SK-N-SH (cell line): ENCODE results near the gene UGT1A3. TPM values are rescaled to one million over a fixed set of nuclear protein-coding genes. Genes with fewer than 3 reads are reported as not detected.

Experiments
- CTCF ChIA-PET: fragments of 300-600, 350-600 bp; formaldehyde crosslinking; extraction: SDS; loops from one replicate; lab custom pipeline; 2021; lab: Yijun Ruan, JAX
- POLR2A ChIA-PET: fragments of 350-600 bp; sonication (Branson Sonifier 250); formaldehyde crosslinking; extraction: SDS; loops from one replicate; lab custom pipeline; 2020; ENCODE audit warnings: antibody characterized with exemption, inconsistent platforms; lab: Yijun Ruan, JAX
- DNase-seq: peaks from one replicate; pipeline ENCODE4 v3.0.0; 2012
- H2AFZ ChIP-seq: fragments of 200-600 bp; sonication (generic); 2 replicates; pipeline ENCODE4 v1.8.1; 2016; ENCODE audit warnings: antibody characterized with exemption, mild to moderate bottlenecking, low read depth
- H3F3A ChIP-seq: fragments of 200-600 bp; sonication (generic); replicated peaks from 2 replicates; pipeline ENCODE3; 2016; ENCODE audit warnings: antibody characterized with exemption, mild to moderate bottlenecking; ENCODE audit not compliant: insufficient read depth
- H3K27ac ChIP-seq, 2 experiments: fragments of 200-500 bp in 1 of 2; fragments of 200-600 bp in 1 of 2; sonication (Bioruptor generic) in 1 of 2; sonication (generic), shearing (Covaris generic) in 1 of 2; 2 replicates each; pipeline versions ENCODE4 v1.5.1 to v1.6.1; 2014 to 2016; ENCODE audit warnings: low read depth in 2 of 2, inconsistent platforms in 1 of 2, low read length in 1 of 2, mild to moderate bottlenecking in 1 of 2, mixed read lengths in 1 of 2
- H3K27me3 ChIP-seq: fragments of 200-600 bp; sonication (generic), shearing (Covaris generic); 2 replicates; pipeline ENCODE4 v1.6.1; 2016; ENCODE audit warnings: mixed run types; ENCODE audit not compliant: insufficient read depth
- H3K36me3 ChIP-seq, 2 experiments: fragments of 200-500 bp in 1 of 2; fragments of 200-600 bp in 1 of 2; sonication (Bioruptor generic) in 1 of 2; sonication (generic) in 1 of 2; replicated peaks in 1 of 2; 2 replicates each; pipeline versions ENCODE3 to v1.5.1; 2014 to 2016; ENCODE audit warnings: low read length in 1 of 2, mild to moderate bottlenecking in 1 of 2; ENCODE audit not compliant: insufficient read depth in 2 of 2, control insufficient read depth in 1 of 2
- H3K4me1 ChIP-seq, 2 experiments: fragments of 200-500 bp in 1 of 2; fragments of 200-600 bp in 1 of 2; sonication (Bioruptor generic) in 1 of 2; sonication (generic), shearing (Covaris generic) in 1 of 2; 2 replicates each; pipeline versions ENCODE4 v1.5.1 to v1.6.1; 2014 to 2016; ENCODE audit warnings: low read depth in 1 of 2, low read length in 1 of 2, mixed run types in 1 of 2; ENCODE audit not compliant: insufficient read depth in 2 of 2, control insufficient read depth in 1 of 2
- H3K4me2 ChIP-seq: fragments of 200-600 bp; sonication (generic), shearing (Covaris generic); 2 replicates; pipeline ENCODE4 v1.6.1; 2017; ENCODE audit warnings: mixed run types
- H3K4me3 ChIP-seq, 2 experiments: fragments of 200-500 bp in 1 of 2; fragments of 200-600 bp in 1 of 2; sonication (Bioruptor generic) in 1 of 2; sonication (generic), shearing (Covaris generic) in 1 of 2; 2 replicates each; pipeline versions ENCODE4 v1.5.1 to v1.8.1; 2014 to 2016; ENCODE audit warnings: low read depth in 2 of 2, inconsistent platforms in 1 of 2, low read length in 1 of 2, mild to moderate bottlenecking in 1 of 2, mixed read lengths in 1 of 2, moderate library complexity in 1 of 2
- H3K79me2 ChIP-seq: fragments of 200-600 bp; sonication (generic); 2 replicates; pipeline ENCODE4 v1.8.1; 2017; ENCODE audit warnings: mild to moderate bottlenecking; ENCODE audit not compliant: insufficient read depth
- H3K9ac ChIP-seq: fragments of 200-600 bp; sonication (generic); 2 replicates; pipeline ENCODE4 v1.6.1; 2017; ENCODE audit warnings: mixed run types
- H3K9me2 ChIP-seq: fragments of 200-600 bp; sonication (generic); 2 replicates; pipeline ENCODE4 v1.6.1; 2017; ENCODE audit warnings: mixed run types
- H3K9me3 ChIP-seq: fragments of 200-600 bp; sonication (generic); 2 replicates; pipeline ENCODE4 v1.6.1; 2017; ENCODE audit warnings: mixed run types, mild to moderate bottlenecking, moderate library complexity
- H4K20me1 ChIP-seq: fragments of 200-600 bp; sonication (generic); 2 replicates; pipeline ENCODE4 v1.6.1; 2017; ENCODE audit warnings: mild to moderate bottlenecking, mixed run types; ENCODE audit not compliant: insufficient read depth
- ELF1 ChIP-seq: IDR thresholded peaks from 2 replicates; pipeline ENCODE4 v1.4.0; 2012
- EP300 ChIP-seq, 2 experiments: IDR thresholded peaks; 2 replicates each; pipeline versions ENCODE4 v1.4.0 to v1.6.1; 2012; ENCODE audit warnings: borderline replicate concordance in 1 of 2, low read depth in 1 of 2, low read length in 1 of 2
- EZH2phosphoT487 ChIP-seq: fragments of 200-600 bp; sonication (generic); IDR thresholded peaks from 2 replicates; pipeline ENCODE4 v1.6.1; 2017; ENCODE audit warnings: low read depth, mixed run types, mild to moderate bottlenecking, antibody characterized with exemption, moderate library complexity, borderline replicate concordance
- FOSL2 ChIP-seq: IDR thresholded peaks from 2 replicates; pipeline ENCODE4 v1.4.0; 2012; ENCODE audit warnings: low read depth, mild to moderate bottlenecking, moderate library complexity, borderline replicate concordance
- FOXJ3 ChIP-seq: sonication (generic); formaldehyde crosslinking; IDR thresholded peaks from 2 replicates; pipeline ENCODE4 v1.5.1; 2020; ENCODE audit warnings: mild to moderate bottlenecking, missing genetic modification reagents
- FOXM1 ChIP-seq: IDR thresholded peaks from 2 replicates; pipeline ENCODE4 v1.4.0; 2012; ENCODE audit warnings: low read depth, mild to moderate bottlenecking
- POLR2AphosphoS5 ChIP-seq: IDR thresholded peaks from 2 replicates; pipeline ENCODE4 v1.6.1; 2012; ENCODE audit warnings: low read depth, low read length
- RFX5 ChIP-seq: IDR thresholded peaks from 2 replicates; pipeline ENCODE4 v1.6.1; 2012; ENCODE audit warnings: mild to moderate bottlenecking, improper control_type of control experiment, low read length
- TEAD4 ChIP-seq: IDR thresholded peaks from 2 replicates; pipeline ENCODE4 v1.4.0; 2012; ENCODE audit warnings: mild to moderate bottlenecking, borderline replicate concordance; ENCODE audit not compliant: insufficient read depth
- WGBS: methylation state at CpG from one replicate; pipeline ENCODE4 v1.1.6; 2017; ENCODE audit warnings: low lambda C conversion rate; 5-methylcytosine and 5-hydroxymethylcytosine counted together
- polyA plus RNA-seq, 3 experiments: library from polyadenylated mRNA; depleted of rRNA; stranded (reverse); fragments of >200 nt; gene quantifications; 2 replicates each; pipeline ENCODE4 v1.2.3, GENCODE V29; 2012
- TF ChIP-seq, protein P1 (sequence below): IDR thresholded peaks from 2 replicates; pipeline ENCODE4 v1.4.0; 2012; ENCODE audit warnings: low read depth, borderline replicate concordance
- TF ChIP-seq, protein P2 (sequence below): fragments of 200-600 bp; sonication (generic); IDR thresholded peaks from 2 replicates; pipeline ENCODE4 v1.6.1; 2017; ENCODE audit warnings: antibody characterized with exemption, mild to moderate bottlenecking, moderate library complexity
- TF ChIP-seq, protein P3 (sequence below): fragments of 150-350 bp; IDR thresholded peaks from 2 replicates; pipeline ENCODE4 v1.6.1; 2016; ENCODE audit warnings: mild to moderate bottlenecking, low read depth, low read length

Gene UGT1A3
- polyA plus RNA-seq, 1 of the 3 experiments (the other 2 are of a cell fraction), result not detected

DNA sequence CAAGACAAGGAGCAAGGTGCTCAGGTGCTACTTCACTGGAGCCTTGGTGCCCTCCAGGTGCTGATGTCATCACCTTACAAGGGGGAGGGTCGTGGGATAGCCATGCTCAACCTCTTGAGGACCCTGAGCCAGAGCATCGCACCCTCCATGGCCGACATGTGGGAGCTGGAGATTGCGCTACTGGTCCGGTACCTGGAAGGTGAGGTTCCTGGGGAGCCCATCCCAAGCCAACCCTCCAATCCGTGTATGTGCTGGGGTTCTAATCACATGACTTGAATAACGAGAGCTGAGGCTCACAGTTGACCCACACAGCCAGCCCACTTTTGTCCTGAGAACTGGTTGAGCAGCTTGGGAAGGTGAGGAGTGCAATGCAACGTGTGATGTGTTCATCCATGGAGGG is 75.2 kb downstream of the UGT1A3 start:
- H3K79me2 ChIP-seq, result no peaks in the 10 kb centered on the region
- TF ChIP-seq POLR2AphosphoS5 (no peak), RFX5 (no peak), EZH2phosphoT487 (no peak), FOSL2 (no peak), TEAD4 (no peak), EP300 (IDR thresholded peaks at IDR 0.05; ENCODE audit: borderline replicate concordance in 1 of 2, low read depth in 1 of 2, low read length in 1 of 2) (no peak), ELF1 (no peak), FOXJ3 (CRISPR knock-in tag) (no peak), FOXM1 (no peak)
- TF ChIP-seq, protein P1, sequence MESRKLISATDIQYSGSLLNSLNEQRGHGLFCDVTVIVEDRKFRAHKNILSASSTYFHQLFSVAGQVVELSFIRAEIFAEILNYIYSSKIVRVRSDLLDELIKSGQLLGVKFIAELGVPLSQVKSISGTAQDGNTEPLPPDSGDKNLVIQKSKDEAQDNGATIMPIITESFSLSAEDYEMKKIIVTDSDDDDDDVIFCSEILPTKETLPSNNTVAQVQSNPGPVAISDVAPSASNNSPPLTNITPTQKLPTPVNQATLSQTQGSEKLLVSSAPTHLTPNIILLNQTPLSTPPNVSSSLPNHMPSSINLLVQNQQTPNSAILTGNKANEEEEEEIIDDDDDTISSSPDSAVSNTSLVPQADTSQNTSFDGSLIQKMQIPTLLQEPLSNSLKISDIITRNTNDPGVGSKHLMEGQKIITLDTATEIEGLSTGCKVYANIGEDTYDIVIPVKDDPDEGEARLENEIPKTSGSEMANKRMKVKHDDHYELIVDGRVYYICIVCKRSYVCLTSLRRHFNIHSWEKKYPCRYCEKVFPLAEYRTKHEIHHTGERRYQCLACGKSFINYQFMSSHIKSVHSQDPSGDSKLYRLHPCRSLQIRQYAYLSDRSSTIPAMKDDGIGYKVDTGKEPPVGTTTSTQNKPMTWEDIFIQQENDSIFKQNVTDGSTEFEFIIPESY, result no peak
- TF ChIP-seq, protein P2, sequence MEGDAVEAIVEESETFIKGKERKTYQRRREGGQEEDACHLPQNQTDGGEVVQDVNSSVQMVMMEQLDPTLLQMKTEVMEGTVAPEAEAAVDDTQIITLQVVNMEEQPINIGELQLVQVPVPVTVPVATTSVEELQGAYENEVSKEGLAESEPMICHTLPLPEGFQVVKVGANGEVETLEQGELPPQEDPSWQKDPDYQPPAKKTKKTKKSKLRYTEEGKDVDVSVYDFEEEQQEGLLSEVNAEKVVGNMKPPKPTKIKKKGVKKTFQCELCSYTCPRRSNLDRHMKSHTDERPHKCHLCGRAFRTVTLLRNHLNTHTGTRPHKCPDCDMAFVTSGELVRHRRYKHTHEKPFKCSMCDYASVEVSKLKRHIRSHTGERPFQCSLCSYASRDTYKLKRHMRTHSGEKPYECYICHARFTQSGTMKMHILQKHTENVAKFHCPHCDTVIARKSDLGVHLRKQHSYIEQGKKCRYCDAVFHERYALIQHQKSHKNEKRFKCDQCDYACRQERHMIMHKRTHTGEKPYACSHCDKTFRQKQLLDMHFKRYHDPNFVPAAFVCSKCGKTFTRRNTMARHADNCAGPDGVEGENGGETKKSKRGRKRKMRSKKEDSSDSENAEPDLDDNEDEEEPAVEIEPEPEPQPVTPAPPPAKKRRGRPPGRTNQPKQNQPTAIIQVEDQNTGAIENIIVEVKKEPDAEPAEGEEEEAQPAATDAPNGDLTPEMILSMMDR, result no peak
- TF ChIP-seq, protein P3, sequence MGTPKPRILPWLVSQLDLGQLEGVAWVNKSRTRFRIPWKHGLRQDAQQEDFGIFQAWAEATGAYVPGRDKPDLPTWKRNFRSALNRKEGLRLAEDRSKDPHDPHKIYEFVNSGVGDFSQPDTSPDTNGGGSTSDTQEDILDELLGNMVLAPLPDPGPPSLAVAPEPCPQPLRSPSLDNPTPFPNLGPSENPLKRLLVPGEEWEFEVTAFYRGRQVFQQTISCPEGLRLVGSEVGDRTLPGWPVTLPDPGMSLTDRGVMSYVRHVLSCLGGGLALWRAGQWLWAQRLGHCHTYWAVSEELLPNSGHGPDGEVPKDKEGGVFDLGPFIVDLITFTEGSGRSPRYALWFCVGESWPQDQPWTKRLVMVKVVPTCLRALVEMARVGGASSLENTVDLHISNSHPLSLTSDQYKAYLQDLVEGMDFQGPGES, result no peak
- no peaks in the 10 kb centered on the region for H3F3A ChIP-seq
- H3K36me3 ChIP-seq, result no peaks in the 10 kb centered on the region
- no peaks in the 10 kb centered on the region for H3K27me3 ChIP-seq
- ChIA-PET CTCF (interaction anchor here (0.9 kb wide), 1 partner anchor 17 kb away, joined by 3 read pairs; no protein-coding TSS in a partner anchor), POLR2A (no interaction called here)
- no peaks in the 10 kb centered on the region for H3K4me1 ChIP-seq
- no peak overlapping the region for H3K27ac ChIP-seq
- no peaks in the 10 kb centered on the region for H3K9me2 ChIP-seq
- 33% methylated on average over 3 of the region's 8 CpGs for WGBS
- H4K20me1 ChIP-seq, result no peaks in the 10 kb centered on the region
- no peak overlapping the region for H3K4me2 ChIP-seq
- DNase-seq, result no peak
- H3K9me3 ChIP-seq, result no peaks in the 10 kb centered on the region; the same call in 1 of the 2 replicates
- H2AFZ ChIP-seq, result no peak overlapping the region
- H3K4me3 ChIP-seq, result no peak overlapping the region
- no peak overlapping the region for H3K9ac ChIP-seq
